GM12891 (cell line): ENCODE results near the gene TBCD.

ENCODE experiments used
- PAX5 ChIP-seq: IDR thresholded peaks from 2 replicates; pipeline ENCODE4 v1.6.1; 2011; ENCODE audit warnings: low read length, moderate library complexity, mild to moderate bottlenecking; ENCODE audit not compliant: insufficient read depth, severe bottlenecking
- POLR2A ChIP-seq: IDR thresholded peaks from 2 replicates; pipeline ENCODE4 v1.6.1; 2011; ENCODE audit warnings: low read depth, low read length, control low read depth
- POLR2AphosphoS5 ChIP-seq: IDR thresholded peaks from 2 replicates; pipeline ENCODE4 v1.6.1; 2011; ENCODE audit warnings: low read depth, low read length, control low read depth
- TAF1 ChIP-seq: IDR thresholded peaks from 2 replicates; pipeline ENCODE4 v1.6.1; 2011; ENCODE audit warnings: low read depth, low read length, control low read depth

DNA sequence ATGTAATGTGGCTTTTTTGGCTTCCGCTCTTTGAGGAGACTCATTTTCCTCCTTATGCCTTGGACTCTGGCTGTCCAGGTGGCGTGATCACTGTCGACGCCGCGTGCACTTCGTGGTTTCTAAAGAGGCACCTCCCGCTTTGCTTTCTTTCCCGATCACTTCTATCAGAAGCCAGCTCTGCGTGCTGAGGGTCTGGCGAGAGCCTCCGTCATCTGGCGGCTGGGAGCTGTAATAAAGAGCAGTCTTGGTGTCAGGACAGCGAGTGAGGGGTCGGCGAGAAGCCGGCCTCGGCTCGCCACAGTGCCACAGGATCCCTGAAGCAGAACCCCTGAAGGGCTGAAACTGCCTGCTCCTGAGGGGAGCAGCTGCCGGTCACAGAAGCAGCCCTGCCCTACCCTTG, 80.5 kb downstream of the TBCD start:
- TF ChIP-seq POLR2A: no peak
- TF ChIP-seq POLR2AphosphoS5: no peak
- TF ChIP-seq TAF1: no peak
- TF ChIP-seq PAX5: no peak
